ENCODE measurements around the gene PMP22. TPM values are rescaled to one million over a fixed set of nuclear protein-coding genes. Genes with fewer than 3 reads are reported as not detected.

The PMP22 gene
- total RNA-seq, 4 donors from 2014 or later, result 260 to 386 (median 339) TPM

- no peak for TF ChIP-seq CTCF (IDR thresholded peaks at IDR 0.05; ENCODE audit: low read depth)
These were observed 26.3 kb downstream of the PMP22 start for GRCh38 chr17:15238676-15239422.

GRCh38 chr17:15238057-15238456 lies 27.1 kb downstream of the PMP22 start:
- TF ChIP-seq CTCF (IDR thresholded peaks at IDR 0.05; ENCODE audit: low read depth), result no peak

- no peak for TF ChIP-seq CTCF (IDR thresholded peaks at IDR 0.05; ENCODE audit: low read depth)
These were observed 28.1 kb downstream of the PMP22 start for GRCh38 chr17:15237106-15237425.

GRCh38 chr17:15236281-15237105 lies 28.6 kb downstream of the PMP22 start:
- TF ChIP-seq CTCF (IDR thresholded peaks at IDR 0.05; ENCODE audit: low read depth), result no peak

GRCh38 chr17:15233971-15234370 lies 31.2 kb downstream of the PMP22 start:
- TF ChIP-seq CTCF (IDR thresholded peaks at IDR 0.05; ENCODE audit: low read depth), result no peak

- no peak for TF ChIP-seq CTCF (IDR thresholded peaks at IDR 0.05; ENCODE audit: low read depth)
These were observed 31.9 kb downstream of the PMP22 start for GRCh38 chr17:15233022-15233805.

GRCh38 chr17:15232517-15232915 lies 32.6 kb downstream of the PMP22 start:
- no peak for TF ChIP-seq CTCF (IDR thresholded peaks at IDR 0.05; ENCODE audit: low read depth)

All from subcutaneous adipose tissue (tissue), 4 donors.